Mammary epithelial cell (primary cell): Measurements from ENCODE around the gene RASSF5.

Experiments used
- CTCF ChIP-seq, 2 donors: IDR thresholded peaks in 1 of 2; conservative IDR thresholded peaks in 1 of 2; 2 replicates each; pipeline ENCODE4 v1.5.1; 2011 to 2012; ENCODE audit warnings: inconsistent platforms in 2 of 2, low read length in 2 of 2, mild to moderate bottlenecking in 2 of 2, control low read depth in 1 of 2, low read depth in 1 of 2; ENCODE audit not compliant: insufficient read depth in 1 of 2; ENCODE audit errors: extremely low read depth in 1 of 2
- EZH2 ChIP-seq: IDR thresholded peaks from 2 replicates; pipeline ENCODE4 v1.6.1; 2012; ENCODE audit warnings: low read length, inconsistent platforms, borderline replicate concordance

- TF ChIP-seq EZH2 (no peak), CTCF (conservative IDR thresholded peaks at IDR 0.05 in 1 of 2, IDR thresholded peaks at IDR 0.05 in 1 of 2; ENCODE audit: extremely low read depth in 1 of 2, insufficient read depth in 1 of 2, low read depth in 1 of 2, low read length in 2 of 2) (no peak)
Measured at GRCh38 chr1:206591226-206591625, 83.9 kb downstream of the RASSF5 start.
